CD4-positive, alpha-beta T cell treated with Interleukin-15 for 1 hour (primary cell): ENCODE measurements around the gene SCARF2.
"Not testable (repeated sequence)": the region's sequence is repeated elsewhere in the genome, so short reads cannot be mapped to it uniquely, and the experiment has no call there.

ENCODE experiments used
- DNase-seq: peaks from one replicate; pipeline ENCODE4 v3.0.0-alpha.2; 2020

The SCARF2 gene

GRCh38 chr22:20459152-20459542, 21.5 kb upstream of the SCARF2 start:
- DNase-seq = no peak

- no peak for DNase-seq
These were observed 21.0 kb upstream of the SCARF2 start for GRCh38 chr22:20458530-20459151.

DNA sequence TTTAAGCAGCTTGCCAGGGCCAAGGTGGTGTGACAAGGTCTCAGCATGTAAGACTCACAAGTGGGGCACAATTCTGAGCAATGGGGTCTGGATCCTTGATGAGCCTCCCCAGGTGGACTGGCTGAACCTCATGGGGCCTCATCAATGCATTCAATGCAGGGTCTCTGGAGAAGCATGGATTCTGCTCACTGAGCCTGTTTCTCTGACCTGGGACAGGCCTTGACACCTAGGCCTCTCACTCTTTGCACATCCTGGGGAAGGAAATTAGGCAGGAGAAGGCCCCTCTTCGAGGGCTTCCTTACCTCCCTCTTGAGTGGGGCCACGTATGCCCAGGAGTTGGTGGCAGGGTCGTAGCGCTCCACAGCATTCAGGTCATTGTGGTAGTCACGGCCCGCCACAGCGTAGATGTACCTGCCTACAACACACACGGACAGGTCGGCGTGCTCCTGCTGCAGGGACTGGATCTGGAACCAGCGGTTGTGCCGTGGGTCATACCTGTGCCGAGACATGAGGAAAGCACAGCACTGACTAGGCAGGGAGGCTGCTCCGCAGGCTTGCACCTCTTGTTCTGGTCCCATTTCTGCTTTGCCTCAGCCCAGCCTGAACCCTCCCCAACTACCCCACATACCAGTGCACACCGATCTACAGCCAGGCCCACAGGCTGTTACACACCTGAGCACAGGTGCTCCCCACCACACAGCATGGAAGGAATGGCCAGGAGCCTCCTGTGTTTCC, 20.0 kb upstream of the SCARF2 start:
- DNase-seq = no peak

- DNase-seq = no peak
These were observed 19.1 kb upstream of the SCARF2 start for GRCh38 chr22:20456722-20457076.

DNA sequence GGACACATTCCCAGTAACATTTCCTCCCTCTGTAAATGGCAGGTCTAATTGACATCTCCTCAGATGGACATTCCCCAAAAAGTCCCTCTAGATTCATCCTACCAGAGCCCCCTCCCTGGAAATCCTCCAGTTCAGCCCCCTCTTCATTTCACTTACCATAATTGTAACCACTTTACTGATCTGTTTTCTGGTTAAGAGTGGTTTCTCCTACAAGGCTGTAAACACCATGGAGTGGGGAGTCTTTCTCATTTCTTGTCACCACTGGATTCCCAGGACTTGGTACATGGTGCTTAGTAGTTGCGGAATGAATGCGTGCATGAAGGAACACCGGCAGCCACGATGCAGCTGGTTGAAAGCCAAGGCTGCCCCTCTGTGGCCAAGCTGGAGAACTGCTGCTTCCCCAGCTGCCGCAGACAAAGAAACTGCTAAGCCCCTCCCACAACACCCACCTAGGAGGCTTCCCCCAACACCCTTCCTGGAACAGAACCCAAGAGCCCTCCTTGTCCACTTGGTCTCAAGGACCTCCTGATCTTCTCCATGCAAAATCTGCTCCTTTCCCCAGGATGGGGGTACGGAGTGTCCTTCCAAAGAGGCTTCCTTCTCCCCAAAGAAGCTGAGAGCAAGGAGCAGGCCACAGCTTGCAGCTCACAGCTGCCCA, 18.6 kb upstream of the SCARF2 start:
- peak; percentile 80 for DNase-seq

DNA sequence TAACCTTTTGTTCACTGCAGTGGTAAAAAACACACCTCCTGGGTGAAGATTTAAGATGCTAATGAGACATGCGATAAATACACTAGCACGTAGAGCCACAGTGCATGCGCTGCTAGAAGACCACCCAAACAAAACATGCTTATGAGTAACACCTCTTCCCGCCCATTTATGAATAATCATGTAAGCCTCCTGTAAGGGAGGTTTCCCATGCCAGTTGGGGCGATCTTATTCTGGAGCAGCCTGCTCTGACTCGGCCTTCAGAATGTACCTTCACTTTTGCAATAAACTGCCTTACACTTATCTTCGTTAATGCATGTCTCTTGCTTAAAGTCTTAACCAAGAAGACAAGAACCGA, 18.1 kb upstream of the SCARF2 start:
- no peak for DNase-seq

GRCh38 chr22:20453222-20453621, 15.6 kb upstream of the SCARF2 start:
- DNase-seq = no peak

DNA sequence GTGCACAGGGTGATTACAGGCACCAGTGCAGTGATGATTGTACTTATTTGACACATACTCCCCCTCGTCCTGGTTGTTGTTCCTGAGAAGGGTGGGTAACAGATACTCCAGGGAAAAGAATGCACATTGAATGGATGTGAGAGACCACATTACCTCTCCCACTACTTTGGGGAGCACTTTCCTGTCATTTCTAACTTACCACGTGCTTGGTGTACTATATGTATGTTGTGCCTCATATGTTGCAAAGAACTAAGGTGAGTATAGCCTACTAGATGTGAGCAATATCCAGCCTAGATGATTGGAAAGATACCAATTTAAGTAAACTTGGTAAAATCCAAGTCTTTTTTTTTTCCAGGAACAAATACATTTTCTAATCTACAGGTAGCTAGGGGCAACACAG, 14.3 kb upstream of the SCARF2 start:
- no peak for DNase-seq

GRCh38 chr22:20451129-20451778, 13.6 kb upstream of the SCARF2 start:
- not testable (repeated sequence) for DNase-seq

DNA sequence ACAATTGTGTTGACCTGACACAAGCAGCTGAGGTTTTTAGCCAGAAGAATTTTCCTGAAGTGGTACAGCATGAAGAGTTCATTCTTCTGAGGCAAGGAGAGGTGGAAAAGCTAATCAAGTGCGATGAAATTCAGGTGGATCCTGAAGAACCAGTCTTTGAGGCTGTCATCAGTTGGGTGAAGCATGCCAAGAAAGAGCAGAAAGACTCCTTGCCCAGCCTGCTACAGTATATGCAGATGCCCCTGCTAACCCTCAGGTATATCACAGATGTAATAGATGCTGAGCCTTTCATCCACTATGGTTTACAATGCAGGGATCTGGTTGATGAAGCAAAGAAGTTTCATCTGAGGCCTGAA, 12.9 kb upstream of the SCARF2 start:
- no peak for DNase-seq

DNA sequence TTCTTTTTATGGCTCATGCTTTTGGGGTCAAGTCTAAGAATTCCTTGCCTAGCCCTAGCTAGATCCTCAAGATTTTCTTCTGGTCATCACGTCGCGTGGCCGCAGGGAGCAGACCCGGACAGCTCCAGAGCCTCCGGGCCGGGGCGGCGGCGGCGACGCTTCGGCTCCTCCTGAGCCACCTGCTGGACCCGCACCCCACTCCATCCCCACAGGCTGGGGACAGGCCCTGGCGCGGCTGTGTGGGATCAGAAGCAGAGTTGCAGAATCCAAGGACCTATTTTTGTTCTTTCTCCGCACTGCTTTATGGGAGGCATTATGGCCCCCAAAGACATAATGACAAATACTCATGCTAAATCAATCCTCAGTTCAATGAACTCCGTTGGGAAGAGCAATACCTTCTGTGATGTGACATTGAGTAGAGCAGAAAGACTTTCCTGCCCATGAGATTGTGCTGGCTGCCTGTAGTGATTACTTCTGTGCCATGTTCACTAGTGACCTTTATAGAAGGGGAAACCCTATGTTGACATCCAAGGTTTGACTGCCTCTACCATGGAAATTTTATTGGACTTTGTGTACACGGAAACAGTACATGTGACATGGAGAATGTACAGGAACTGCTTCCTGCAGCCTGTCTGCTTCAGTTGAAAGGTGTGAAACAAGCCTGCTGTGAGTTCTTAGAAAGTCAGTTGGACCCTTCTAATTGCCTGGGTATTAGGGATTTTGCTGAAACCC, 12.4 kb upstream of the SCARF2 start:
- no peak for DNase-seq

DNA sequence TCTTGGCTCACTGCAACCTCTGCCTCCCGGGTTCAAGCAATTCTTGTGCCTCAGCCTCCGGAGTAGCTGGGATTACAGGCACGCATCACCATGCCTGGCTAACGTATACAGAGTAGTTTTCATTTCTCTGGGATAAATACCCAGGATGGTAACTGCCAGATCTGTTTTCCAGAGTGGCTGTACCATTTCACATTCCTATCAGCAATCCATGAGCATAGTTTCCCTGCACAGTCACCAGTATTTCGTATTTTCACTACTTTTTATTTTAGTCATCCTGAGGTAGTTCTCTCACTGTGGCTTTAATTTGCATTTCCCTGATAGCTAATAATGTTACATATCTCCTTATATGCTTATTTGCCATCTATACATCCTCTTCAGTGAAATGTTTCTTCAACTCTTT, 11.0 kb upstream of the SCARF2 start:
- no peak for DNase-seq

- DNase-seq = no peak
These were observed 8.9 kb upstream of the SCARF2 start for GRCh38 chr22:20446383-20446970.

DNA sequence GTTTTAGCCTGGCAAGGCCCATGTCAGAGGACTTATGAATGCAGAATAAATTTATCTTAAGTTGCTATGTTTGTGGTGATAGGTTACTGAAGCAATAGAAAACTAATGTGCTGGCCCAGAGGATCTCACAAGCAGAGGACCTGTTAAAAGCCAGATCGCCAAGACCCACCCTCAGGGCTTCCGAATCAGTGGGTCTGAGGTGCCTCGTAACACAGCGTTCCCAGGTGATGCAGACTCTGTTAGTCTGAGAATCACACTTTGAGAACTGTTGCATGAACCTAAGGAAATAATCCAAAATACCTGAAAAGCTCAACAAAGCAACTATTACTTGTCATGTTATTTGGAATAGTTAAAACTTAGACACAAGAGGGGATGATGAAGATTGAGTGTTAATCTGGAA, 6.7 kb upstream of the SCARF2 start:
- DNase-seq = no peak

GRCh38 chr22:20442485-20443284, 5.1 kb upstream of the SCARF2 start:
- DNase-seq = no peak

GRCh38 chr22:20441631-20442484, 4.2 kb upstream of the SCARF2 start:
- DNase-seq = no peak

- no peak for DNase-seq
These were observed 3.3 kb upstream of the SCARF2 start for GRCh38 chr22:20440637-20441591.

- DNase-seq = no peak
These were observed 2.4 kb upstream of the SCARF2 start for GRCh38 chr22:20439928-20440575.

- DNase-seq = no peak
These were observed 1.9 kb upstream of the SCARF2 start for GRCh38 chr22:20439556-20439927.
